K562 (cell line): Measurements from ENCODE around the gene TRIM24. TPM values are rescaled to one million over a fixed set of nuclear protein-coding genes. Genes with fewer than 3 reads are reported as not detected.
A peak's percentile ranks its signal among the peaks of the same experiment; 100 is the strongest.

ENCODE experiments used
- ATF3 ChIP-seq, 2 experiments: fragments of 450-650 bp in 1 of 2; sonication (generic) in 1 of 2; formaldehyde crosslinking in 1 of 2; IDR thresholded peaks in 1 of 2; conservative IDR thresholded peaks in 1 of 2; 2 replicates each; pipeline versions ENCODE4 v1.6.1 to v1.8.1; 2016 to 2023; ENCODE audit warnings: mild to moderate bottlenecking in 2 of 2, moderate library complexity in 2 of 2, inconsistent platforms in 1 of 2, missing genetic modification reagents in 1 of 2
- BACH1 ChIP-seq: fragments of 200-800 bp; sonication (Bioruptor generic); IDR thresholded peaks from 2 replicates; pipeline ENCODE4 v1.6.1; 2016; ENCODE audit warnings: missing genetic modification characterization, missing compliant biosample characterization
- C11orf30 ChIP-seq: fragments of 450-650 bp; IDR thresholded peaks from 2 replicates; pipeline ENCODE4 v1.6.1; 2016; ENCODE audit warnings: low read depth, mild to moderate bottlenecking
- DMBX1 ChIP-seq: fragments of 250-450 bp; sonication (Bioruptor Pico); IDR thresholded peaks from 2 replicates; pipeline ENCODE4 v1.8.0; 2022; ENCODE audit warnings: inconsistent platforms, mild to moderate bottlenecking, moderate library complexity, borderline replicate concordance
- FOXJ2 ChIP-seq: fragments of 200-800 bp; sonication (Bioruptor generic); IDR thresholded peaks from 2 replicates; pipeline ENCODE4 v1.6.1; 2016; ENCODE audit warnings: missing genetic modification characterization, missing compliant biosample characterization
- GATA2 ChIP-seq: sonication (generic); formaldehyde crosslinking; IDR thresholded peaks from 2 replicates; pipeline ENCODE4 v1.4.0; 2020; ENCODE audit warnings: mild to moderate bottlenecking, missing genetic modification reagents
- POLR2AphosphoS5 ChIP-seq: IDR thresholded peaks from 2 replicates; pipeline ENCODE4 v1.6.1; 2011; ENCODE audit warnings: mild to moderate bottlenecking, low read depth, low read length, moderate library complexity; ENCODE audit not compliant: control insufficient read depth, insufficient read depth
- RB1 ChIP-seq: fragments of 450-650 bp; IDR thresholded peaks from 2 replicates; pipeline ENCODE4 v1.6.1; 2017; ENCODE audit warnings: low read depth, mild to moderate bottlenecking
- RBFOX2 ChIP-seq: fragments of 200-400 bp; formaldehyde crosslinking; IDR thresholded peaks from 2 replicates; pipeline ENCODE4 v1.6.1; 2017; ENCODE audit warnings: low read depth, mild to moderate bottlenecking, low read length, moderate library complexity
- SIRT6 ChIP-seq: IDR thresholded peaks from one replicate; pipeline ENCODE4 v1.6.1; 2012; ENCODE audit warnings: low read depth, mild to moderate bottlenecking, control low read depth, inconsistent platforms, low read length, moderate library complexity
- SMARCA5 ChIP-seq: fragments of 450-650 bp; IDR thresholded peaks from 2 replicates; pipeline ENCODE4 v1.6.1; 2016
- SNIP1 ChIP-seq: fragments of 450-650 bp; IDR thresholded peaks from 2 replicates; pipeline ENCODE4 v1.7.1; 2017; ENCODE audit warnings: low read depth, mild to moderate bottlenecking
- SP1 ChIP-seq: sonication (generic); formaldehyde crosslinking; IDR thresholded peaks from 2 replicates; pipeline ENCODE4 v1.8.1; 2022; ENCODE audit warnings: mild to moderate bottlenecking, missing genetic modification reagents
- SPI1 ChIP-seq: IDR thresholded peaks from 2 replicates; pipeline ENCODE4 v1.6.1; 2011; ENCODE audit warnings: low read depth, low read length, control low read depth, borderline replicate concordance
- SUPT5H ChIP-seq: fragments of 450-650 bp; IDR thresholded peaks from 2 replicates; pipeline ENCODE4 v1.6.1; 2016
- TBP ChIP-seq: optimal IDR thresholded peaks from 2 replicates; pipeline ENCODE3; 2011; ENCODE audit warnings: low read depth, low read length, improper control_type of control experiment
- U2AF1 ChIP-seq: fragments of 200-400 bp; formaldehyde crosslinking; optimal IDR thresholded peaks from 2 replicates; pipeline ENCODE3; 2017; ENCODE audit warnings: mild to moderate bottlenecking, low read depth, low read length, moderate library complexity
- YBX1 ChIP-seq: fragments of 450-650 bp; IDR thresholded peaks from 2 replicates; pipeline ENCODE4 v1.7.1; 2016; ENCODE audit warnings: mild to moderate bottlenecking
- ZNF311 ChIP-seq: fragments of 250-450 bp; sonication (Bioruptor Pico); IDR thresholded peaks from 2 replicates; pipeline ENCODE4 v1.4.0; 2020; ENCODE audit warnings: mild to moderate bottlenecking, moderate library complexity
- ZNF551 ChIP-seq: fragments of 250-450 bp; sonication (Bioruptor Pico); IDR thresholded peaks from 2 replicates; pipeline ENCODE4 v1.5.0; 2021; ENCODE audit warnings: mild to moderate bottlenecking, moderate library complexity
- ZNF740 ChIP-seq, 3 experiments: fragments of 200-800 bp in 1 of 3; sonication (Bioruptor generic) in 1 of 3; sonication (generic) in 1 of 3; formaldehyde crosslinking in 1 of 3; IDR thresholded peaks; 2 replicates each; pipeline versions ENCODE4 v1.6.1 to v1.8.0; 2016 to 2022; ENCODE audit warnings: mild to moderate bottlenecking in 2 of 3, missing compliant biosample characterization in 2 of 3, missing genetic modification characterization in 2 of 3, missing genetic modification reagents in 1 of 3
- ZNF79 ChIP-seq: fragments of 250-450 bp; sonication (Bioruptor Pico); IDR thresholded peaks from 2 replicates; pipeline ENCODE4 v1.4.0; 2020; ENCODE audit warnings: low read depth, mild to moderate bottlenecking, moderate library complexity
- polyA plus RNA-seq, 8 experiments: library from polyadenylated mRNA; depleted of rRNA in 4 of 8; stranded (reverse) in 5 of 8; unstranded in 3 of 8; fragments of >200 nt; fragmentation: Nextera tagmentation in 2 of 8; fragmentation: Illumina TruSeq in 1 of 8; extraction: Ambion mirVana in 2 of 8; extraction: Trizol in 1 of 8; gene quantifications; 2 replicates each; pipeline versions ENCODE4 v1.2.1 to v1.2.3, GENCODE V29; 2011 to 2014; ENCODE audit warnings: inconsistent platforms in 1 of 8, missing spikeins in 1 of 8
- total RNA-seq, 7 experiments: library from RNA; depleted of rRNA in 6 of 7; stranded (reverse); fragments of >200 nt in 6 of 7; fragmentation: Illumina TruSeq in 2 of 7; extraction: Trizol in 2 of 7; gene quantifications; 2 replicates each; pipeline versions ENCODE4 v1.2.1 to v1.2.3, GENCODE V29; 2011 to 2021; ENCODE audit warnings: low replicate concordance in 1 of 7
- TF ChIP-seq, protein P1 (sequence below): sonication (generic); formaldehyde crosslinking; IDR thresholded peaks from 2 replicates; pipeline ENCODE4 v1.8.1; 2022; ENCODE audit warnings: missing genetic modification reagents
- TF ChIP-seq, protein P2 (sequence below): fragments of 450-650 bp; formaldehyde crosslinking; IDR thresholded peaks from 2 replicates; pipeline ENCODE4 v1.4.0; 2022; ENCODE audit warnings: mild to moderate bottlenecking, moderate library complexity

Gene TRIM24
- total and polyA plus RNA-seq, 9 of the 15 experiments (the other 6 are each of a cell fraction or from before 2014, with no cell fraction given): 13.4 to 74.0 (median 41.7) TPM

DNA sequence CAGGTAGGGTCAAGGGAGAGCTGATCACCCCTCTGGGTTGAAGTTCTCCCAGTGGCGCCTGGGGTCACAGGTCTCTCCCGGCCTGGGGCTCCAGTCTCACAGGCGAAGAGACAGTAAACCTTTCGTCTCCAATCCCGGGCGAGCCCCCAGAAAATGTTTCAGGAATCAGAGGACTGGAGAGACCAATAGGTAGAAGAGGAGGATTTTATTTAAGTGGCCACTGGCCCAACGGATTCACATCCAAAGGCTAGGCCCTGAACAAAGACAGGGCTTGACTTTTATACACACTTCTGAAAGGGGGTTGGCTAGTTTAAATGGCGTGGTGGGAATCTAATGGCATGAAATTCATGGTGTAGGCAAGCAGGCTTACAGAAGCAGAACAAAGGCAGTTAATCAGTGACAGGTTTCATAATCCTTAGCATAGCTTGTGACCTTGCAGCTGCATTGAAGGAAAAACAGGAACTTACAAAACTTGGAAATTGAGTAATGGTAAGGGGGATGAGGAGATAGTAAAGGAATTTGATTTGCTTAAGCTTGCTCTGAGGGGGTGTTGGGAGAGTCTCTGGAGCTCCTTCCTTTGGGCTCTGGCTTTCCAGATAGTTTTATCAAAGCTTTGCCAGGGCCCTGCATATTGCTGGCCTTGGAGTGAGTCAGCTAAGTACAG is 105.5 kb downstream of the TRIM24 start (continued):
- TF ChIP-seq C11orf30: peak; percentile 32; the same call in 1 of the 2 replicates
- TF ChIP-seq FOXJ2: no peak
- no peak for TF ChIP-seq BACH1 (tag)
- TF ChIP-seq POLR2AphosphoS5: no peak
- TF ChIP-seq TBP: no peak
- no peak for TF ChIP-seq U2AF1
- TF ChIP-seq SP1 (CRISPR knock-in tag): no peak
- no peak for TF ChIP-seq SIRT6
- TF ChIP-seq, protein P1, sequence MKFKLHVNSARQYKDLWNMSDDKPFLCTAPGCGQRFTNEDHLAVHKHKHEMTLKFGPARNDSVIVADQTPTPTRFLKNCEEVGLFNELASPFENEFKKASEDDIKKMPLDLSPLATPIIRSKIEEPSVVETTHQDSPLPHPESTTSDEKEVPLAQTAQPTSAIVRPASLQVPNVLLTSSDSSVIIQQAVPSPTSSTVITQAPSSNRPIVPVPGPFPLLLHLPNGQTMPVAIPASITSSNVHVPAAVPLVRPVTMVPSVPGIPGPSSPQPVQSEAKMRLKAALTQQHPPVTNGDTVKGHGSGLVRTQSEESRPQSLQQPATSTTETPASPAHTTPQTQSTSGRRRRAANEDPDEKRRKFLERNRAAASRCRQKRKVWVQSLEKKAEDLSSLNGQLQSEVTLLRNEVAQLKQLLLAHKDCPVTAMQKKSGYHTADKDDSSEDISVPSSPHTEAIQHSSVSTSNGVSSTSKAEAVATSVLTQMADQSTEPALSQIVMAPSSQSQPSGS (CRISPR knock-in tag): no peak
- no peak for TF ChIP-seq DMBX1 (CRISPR knock-in tag)
- TF ChIP-seq YBX1: no peak
- peak; percentile 56; the same call in 1 of the 2 replicates for TF ChIP-seq ZNF740 (CRISPR knock-in tag; IDR thresholded peaks at IDR 0.05)
- no peak for TF ChIP-seq ZNF740 (tag; IDR thresholded peaks at IDR 0.05)
- TF ChIP-seq ZNF551 (CRISPR knock-in tag): no peak
- no peak for TF ChIP-seq ZNF79 (CRISPR knock-in tag)
- TF ChIP-seq, protein P2, sequence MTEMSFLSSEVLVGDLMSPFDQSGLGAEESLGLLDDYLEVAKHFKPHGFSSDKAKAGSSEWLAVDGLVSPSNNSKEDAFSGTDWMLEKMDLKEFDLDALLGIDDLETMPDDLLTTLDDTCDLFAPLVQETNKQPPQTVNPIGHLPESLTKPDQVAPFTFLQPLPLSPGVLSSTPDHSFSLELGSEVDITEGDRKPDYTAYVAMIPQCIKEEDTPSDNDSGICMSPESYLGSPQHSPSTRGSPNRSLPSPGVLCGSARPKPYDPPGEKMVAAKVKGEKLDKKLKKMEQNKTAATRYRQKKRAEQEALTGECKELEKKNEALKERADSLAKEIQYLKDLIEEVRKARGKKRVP (CRISPR knock-in tag): no peak
- TF ChIP-seq GATA2 (CRISPR knock-in tag): 0 out of 2 replicates have a peak, but pooled peaks have one; percentile 23
- peak; percentile 23; the same call in 1 of the 2 replicates for TF ChIP-seq ATF3 (IDR thresholded peaks at IDR 0.05)
- no peak for TF ChIP-seq ATF3 (CRISPR knock-in tag; conservative IDR thresholded peaks at IDR 0.05)
- no peak for TF ChIP-seq SMARCA5
- TF ChIP-seq SNIP1: no peak
- TF ChIP-seq SUPT5H: no peak
- TF ChIP-seq ZNF311 (CRISPR knock-in tag): no peak
- no peak for TF ChIP-seq RBFOX2
- no peak for TF ChIP-seq SPI1
- TF ChIP-seq RB1: peak; percentile 17; the same call in 1 of the 2 replicates
